Measurements from ENCODE around the gene WFDC1. TPM values are rescaled to one million over a fixed set of nuclear protein-coding genes. Genes with fewer than 3 reads are reported as not detected.

WFDC1 gene
- total and polyA plus RNA-seq, 2 experiments from 2014 or later: 0.76 to 0.95 TPM

GRCh38 chr16:84310642-84311041, 16.0 kb downstream of the WFDC1 start (continued):
- TF ChIP-seq REST (IDR thresholded peaks at IDR 0.05; ENCODE audit: unreplicated experiment) (no peak), JUNB (IDR thresholded peaks at IDR 0.05; ENCODE audit: unreplicated experiment) (no peak), ZNF114 (CRISPR knock-in tag; IDR thresholded peaks at IDR 0.05) (no peak), STAT1 (IDR thresholded peaks at IDR 0.05; ENCODE audit: unreplicated experiment) (no peak), ETS1 (IDR thresholded peaks at IDR 0.05) (no peak)

GRCh38 chr16:84312783-84313382, 18.2 kb downstream of the WFDC1 start:
- Mint-ChIP-seq H3K9me3 (no peaks in the 10 kb centered on the region), H3K27ac (no peak overlapping the region), H3K27me3 (ENCODE audit: insufficient read depth, low read depth, poor library complexity) (peaks cover 19% of the 10 kb centered on the region), H3K36me3 (ENCODE audit: low read depth) (no peaks in the 10 kb centered on the region), H3K4me1 (peaks cover 7% of the 10 kb centered on the region; the same call in 2 of the 3 replicates), H3K4me3 (peak overlapping the region; percentile 75)
- peak overlapping the region; percentile 88 for H3K4me2 ChIP-seq
- H3K4me3 ChIP-seq: peak overlapping the region; percentile 60
- DNase-seq (ENCODE audit: low spot score) (peak; percentile 93), ATAC-seq (peak; percentile 92)
- H3K9me2 ChIP-seq (ENCODE audit: insufficient read depth): no peaks in the 10 kb centered on the region
- peaks cover 6% of the 10 kb centered on the region for H3K4me1 ChIP-seq (ENCODE audit: insufficient read depth)
- no peaks in the 10 kb centered on the region for H4K20me1 ChIP-seq (replicated peaks; ENCODE audit: insufficient read depth)
- TF ChIP-seq CREB1 (CRISPR knock-in tag; IDR thresholded peaks at IDR 0.05; ENCODE audit: low read depth) (no peak), POLR2AphosphoS5 (IDR thresholded peaks at IDR 0.05; ENCODE audit: low read depth) (no peak), ZNF114 (CRISPR knock-in tag; IDR thresholded peaks at IDR 0.05) (no peak), CTCF (conservative IDR thresholded peaks at IDR 0.05; ENCODE audit: low read depth in 2 of 2) (peak; percentile 10 to 41; a peak in 2 of 4 replicates), STAT1 (IDR thresholded peaks at IDR 0.05; ENCODE audit: unreplicated experiment) (no peak)
- no peak overlapping the region for H3K27ac ChIP-seq (ENCODE audit: low read depth)
- no peaks in the 10 kb centered on the region for H3K36me3 ChIP-seq (ENCODE audit: insufficient read depth)
- H2AFZ ChIP-seq: peak overlapping the region; percentile 90
- no peaks in the 10 kb centered on the region for H3K79me2 ChIP-seq (replicated peaks; ENCODE audit: insufficient read depth)
- H3F3A ChIP-seq (replicated peaks; ENCODE audit: low read depth): 0 out of 2 replicates have a peak, but pooled peaks cover 4% of the 10 kb centered on the region
- H3K27me3 ChIP-seq (ENCODE audit: insufficient read depth): no peaks in the 10 kb centered on the region
